ENCODE measurements around the gene TMEM182.

DNA sequence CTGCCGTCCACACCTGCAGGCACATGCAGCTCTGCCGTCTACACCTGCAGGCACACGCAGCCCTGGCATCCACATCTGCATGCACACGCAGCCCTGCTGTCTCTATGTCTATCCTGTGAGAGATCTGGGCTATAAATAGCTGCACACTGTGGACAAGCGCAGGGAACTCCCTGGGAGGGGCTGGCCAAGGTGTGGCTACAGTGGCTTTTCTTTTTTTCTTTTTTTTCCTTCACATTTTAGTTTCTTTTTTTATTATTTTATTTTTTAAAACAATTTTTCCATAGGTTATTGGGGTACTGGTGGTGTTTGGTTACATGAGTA is 42.0 kb downstream of the TMEM182 start:
- TF ChIP-seq, protein P1, sequence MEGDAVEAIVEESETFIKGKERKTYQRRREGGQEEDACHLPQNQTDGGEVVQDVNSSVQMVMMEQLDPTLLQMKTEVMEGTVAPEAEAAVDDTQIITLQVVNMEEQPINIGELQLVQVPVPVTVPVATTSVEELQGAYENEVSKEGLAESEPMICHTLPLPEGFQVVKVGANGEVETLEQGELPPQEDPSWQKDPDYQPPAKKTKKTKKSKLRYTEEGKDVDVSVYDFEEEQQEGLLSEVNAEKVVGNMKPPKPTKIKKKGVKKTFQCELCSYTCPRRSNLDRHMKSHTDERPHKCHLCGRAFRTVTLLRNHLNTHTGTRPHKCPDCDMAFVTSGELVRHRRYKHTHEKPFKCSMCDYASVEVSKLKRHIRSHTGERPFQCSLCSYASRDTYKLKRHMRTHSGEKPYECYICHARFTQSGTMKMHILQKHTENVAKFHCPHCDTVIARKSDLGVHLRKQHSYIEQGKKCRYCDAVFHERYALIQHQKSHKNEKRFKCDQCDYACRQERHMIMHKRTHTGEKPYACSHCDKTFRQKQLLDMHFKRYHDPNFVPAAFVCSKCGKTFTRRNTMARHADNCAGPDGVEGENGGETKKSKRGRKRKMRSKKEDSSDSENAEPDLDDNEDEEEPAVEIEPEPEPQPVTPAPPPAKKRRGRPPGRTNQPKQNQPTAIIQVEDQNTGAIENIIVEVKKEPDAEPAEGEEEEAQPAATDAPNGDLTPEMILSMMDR (IDR thresholded peaks at IDR 0.05) = no peak
- TF ChIP-seq POLR2A (IDR thresholded peaks at IDR 0.05) (no peak), POLR2AphosphoS5 (IDR thresholded peaks at IDR 0.05) (no peak)
